Right lobe of liver (tissue), 6 donors: ENCODE measurements around the gene IL18RAP. TPM values are rescaled to one million over a fixed set of nuclear protein-coding genes. Genes with fewer than 3 reads are reported as not detected.

Source experiments
- ATAC-seq, 4 donors: fragments of 200-7000 bp; cut with Tn5 transposase; one replicate each; pipeline ENCODE4 v1.9.1; 2020; ENCODE audit warnings: mild to moderate bottlenecking in 4 of 4, moderate library complexity in 4 of 4
- DNase-seq, 3 donors: peaks; one replicate each; pipeline ENCODE4 v3.0.0-alpha.2; 2020
- H3K27ac ChIP-seq, 3 donors: fragments of 200-600 bp; one replicate each; pipeline ENCODE4 v1.8.0; 2022
- H3K27me3 ChIP-seq, 2 donors: fragments of 200-600 bp; one replicate each; pipeline ENCODE4 v1.8.0; 2022
- H3K36me3 ChIP-seq, 4 donors: fragments of 200-600 bp; sonication (generic) in 1 of 4; one replicate each; pipeline versions ENCODE4 v1.5.1 to v1.8.0; 2017 to 2022; ENCODE audit warnings: control low read depth in 1 of 4
- H3K4me1 ChIP-seq, 4 donors: fragments of 200-600 bp; sonication (generic) in 1 of 4; one replicate each; pipeline versions ENCODE4 v1.5.1 to v1.8.0; 2017 to 2022; ENCODE audit warnings: control low read depth in 1 of 4
- H3K4me3 ChIP-seq, 3 donors: fragments of 200-600 bp; one replicate each; pipeline ENCODE4 v1.8.0; 2022
- H3K9me3 ChIP-seq, 4 donors: fragments of 200-600 bp; sonication (generic) in 1 of 4; one replicate each; pipeline versions ENCODE4 v1.5.1 to v1.8.0; 2017 to 2022; ENCODE audit warnings: control low read depth in 1 of 4
- POLR2A ChIP-seq: fragments of 450-650 bp; IDR thresholded peaks from one replicate; pipeline ENCODE4 v1.6.1; 2017; ENCODE audit warnings: antibody characterized with exemption, mild to moderate bottlenecking
- WGBS: methylation state at CpG from one replicate; pipeline ENCODE4 v1.1.6; 2018; ENCODE audit warnings: low coverage, low lambda C conversion rate; ENCODE audit not compliant: insufficient coverage; ENCODE audit errors: missing lambda C conversion rate; 5-methylcytosine and 5-hydroxymethylcytosine counted together
- intact Hi-C, 2 donors: fragments of 100-400 bp; cut with DNase I; formaldehyde crosslinking; loops; one replicate each; pipeline versions ENCODE4 v1.11.2 to v1.14.1; 2022
- long read RNA-seq: library from polyadenylated mRNA; unstranded; transcript quantifications from one replicate; pipeline ENCODE4 v2.0.0, GENCODE V29; 2019
- total RNA-seq, 6 experiments: library from RNA; depleted of rRNA in 2 of 6; stranded (reverse); fragments of >200 nt in 2 of 6; fragmentation: NEBNext Ultra II Directional in 3 of 6; extraction: Animal tissue kit (Norgen Biotek cat#: 25700) in 3 of 6; gene quantifications; one replicate each; pipeline versions ENCODE4 v1.1.0 to v1.2.4, GENCODE V29; 2016 to 2023
- TF ChIP-seq, protein P1 (sequence below), 4 donors: fragments of 200-600 bp in 3 of 4; fragments of 450-650 bp in 1 of 4; IDR thresholded peaks; one replicate each; pipeline versions ENCODE4 v1.5.1 to v1.8.0; 2016 to 2022; ENCODE audit warnings: antibody characterized with exemption in 4 of 4, mild to moderate bottlenecking in 2 of 4
- donor health status: DM: no; HTN: yes; CAD: no.
- donor health status: DM: no; HTN: no; CAD: no.
- donor health status: DM: no; HTN: no; CAD: no.
- donor health status: DM: no; HTN: yes; CAD: no.
- donor health status: DM: no; HTN: yes; CAD: no.

Gene IL18RAP, protein sequence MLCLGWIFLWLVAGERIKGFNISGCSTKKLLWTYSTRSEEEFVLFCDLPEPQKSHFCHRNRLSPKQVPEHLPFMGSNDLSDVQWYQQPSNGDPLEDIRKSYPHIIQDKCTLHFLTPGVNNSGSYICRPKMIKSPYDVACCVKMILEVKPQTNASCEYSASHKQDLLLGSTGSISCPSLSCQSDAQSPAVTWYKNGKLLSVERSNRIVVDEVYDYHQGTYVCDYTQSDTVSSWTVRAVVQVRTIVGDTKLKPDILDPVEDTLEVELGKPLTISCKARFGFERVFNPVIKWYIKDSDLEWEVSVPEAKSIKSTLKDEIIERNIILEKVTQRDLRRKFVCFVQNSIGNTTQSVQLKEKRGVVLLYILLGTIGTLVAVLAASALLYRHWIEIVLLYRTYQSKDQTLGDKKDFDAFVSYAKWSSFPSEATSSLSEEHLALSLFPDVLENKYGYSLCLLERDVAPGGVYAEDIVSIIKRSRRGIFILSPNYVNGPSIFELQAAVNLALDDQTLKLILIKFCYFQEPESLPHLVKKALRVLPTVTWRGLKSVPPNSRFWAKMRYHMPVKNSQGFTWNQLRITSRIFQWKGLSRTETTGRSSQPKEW
- total RNA-seq: 1 to 10 TPM in 2 of 6 experiments, under 1 TPM in 4; 0.22 to 2.7 (median 0.67) TPM
- long read RNA-seq: 0 reads

DNA sequence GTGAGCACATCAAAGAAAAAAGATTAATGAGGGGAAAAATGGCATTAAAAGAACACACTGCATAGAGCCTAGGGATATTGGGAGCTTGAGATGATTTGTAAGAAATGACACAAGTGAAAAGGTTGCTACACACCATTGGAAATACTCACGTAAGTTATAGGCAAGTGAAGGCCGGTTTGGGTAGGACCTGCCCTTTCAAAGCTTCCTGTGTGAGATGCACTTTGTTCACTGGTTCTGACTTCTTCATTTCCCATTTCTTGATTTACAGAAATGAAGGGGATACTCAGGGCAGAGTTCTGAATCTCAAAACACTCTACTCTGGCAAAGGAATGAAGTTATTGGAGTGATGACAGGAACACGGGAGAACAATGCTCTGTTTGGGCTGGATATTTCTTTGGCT, at the start of gene IL18RAP:
TSS of gene IL18RAP (plus strand) at position 251 of the 400 bp plus-strand sequence. CDS start at position 369, 118 bp downstream.
- H3K27me3 ChIP-seq: no peaks in the 10 kb centered on the region
- no peak for DNase-seq
- peak within 1 kb of the TSS in 1 of 3 donors; percentile 18 for H3K27ac ChIP-seq
- H3K4me3 ChIP-seq: no peak within 1 kb of the TSS
- peak in 1 of 4 donors; percentile 25 for ATAC-seq
- 43% methylated on average over 3 of the region's 3 CpGs for WGBS
- H3K9me3 ChIP-seq: no peaks in the 10 kb centered on the region
- no peaks in the 10 kb centered on the region for H3K36me3 ChIP-seq
- no peak for TF ChIP-seq POLR2A
- TF ChIP-seq, protein P1, sequence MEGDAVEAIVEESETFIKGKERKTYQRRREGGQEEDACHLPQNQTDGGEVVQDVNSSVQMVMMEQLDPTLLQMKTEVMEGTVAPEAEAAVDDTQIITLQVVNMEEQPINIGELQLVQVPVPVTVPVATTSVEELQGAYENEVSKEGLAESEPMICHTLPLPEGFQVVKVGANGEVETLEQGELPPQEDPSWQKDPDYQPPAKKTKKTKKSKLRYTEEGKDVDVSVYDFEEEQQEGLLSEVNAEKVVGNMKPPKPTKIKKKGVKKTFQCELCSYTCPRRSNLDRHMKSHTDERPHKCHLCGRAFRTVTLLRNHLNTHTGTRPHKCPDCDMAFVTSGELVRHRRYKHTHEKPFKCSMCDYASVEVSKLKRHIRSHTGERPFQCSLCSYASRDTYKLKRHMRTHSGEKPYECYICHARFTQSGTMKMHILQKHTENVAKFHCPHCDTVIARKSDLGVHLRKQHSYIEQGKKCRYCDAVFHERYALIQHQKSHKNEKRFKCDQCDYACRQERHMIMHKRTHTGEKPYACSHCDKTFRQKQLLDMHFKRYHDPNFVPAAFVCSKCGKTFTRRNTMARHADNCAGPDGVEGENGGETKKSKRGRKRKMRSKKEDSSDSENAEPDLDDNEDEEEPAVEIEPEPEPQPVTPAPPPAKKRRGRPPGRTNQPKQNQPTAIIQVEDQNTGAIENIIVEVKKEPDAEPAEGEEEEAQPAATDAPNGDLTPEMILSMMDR (IDR thresholded peaks at IDR 0.05): no peak
- H3K4me1 ChIP-seq: no peaks in the 10 kb centered on the region
- intact Hi-C loops: no loop called here

DNA sequence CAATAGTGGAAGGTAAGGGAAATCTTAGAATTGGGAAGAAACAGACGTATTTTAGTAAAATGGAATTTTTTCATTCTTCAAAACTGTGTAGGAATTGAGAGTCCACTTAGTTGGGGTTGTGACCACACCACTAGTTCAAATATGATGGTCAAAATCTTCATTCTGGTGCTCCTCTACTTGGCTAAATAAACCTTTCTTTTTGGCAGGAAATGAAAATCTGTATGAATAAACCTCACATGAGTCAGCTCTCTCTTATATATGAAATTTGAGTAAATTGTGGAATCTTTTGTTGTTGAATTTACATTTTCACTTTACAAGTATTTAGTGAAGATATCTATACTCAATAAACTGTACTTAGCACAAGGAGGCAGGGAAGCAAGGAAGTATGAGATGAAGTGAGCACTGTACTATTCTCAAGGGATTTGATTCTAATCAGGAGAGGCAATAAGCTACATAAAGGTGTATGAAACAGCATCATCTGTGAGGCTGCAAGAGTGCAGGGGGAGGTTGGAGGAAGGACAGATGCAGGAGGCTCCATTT, 46.8 kb upstream of the IL18RAP start:
- TF ChIP-seq, protein P1 (IDR thresholded peaks at IDR 0.05): no peak
- TF ChIP-seq POLR2A: no peak
- H3K9me3 ChIP-seq: no peaks in the 10 kb centered on the region
- intact Hi-C loops: no loop called here
- no peaks in the 10 kb centered on the region for H3K4me1 ChIP-seq
- ATAC-seq (no peak), DNase-seq (no peak)
- 73% methylated on average over 1 of the region's 1 CpG for WGBS
- H3K27me3 ChIP-seq: no peaks in the 10 kb centered on the region
- H3K27ac ChIP-seq: no peak overlapping the region
- H3K36me3 ChIP-seq: no peaks in the 10 kb centered on the region
- H3K4me3 ChIP-seq: no peak overlapping the region

DNA sequence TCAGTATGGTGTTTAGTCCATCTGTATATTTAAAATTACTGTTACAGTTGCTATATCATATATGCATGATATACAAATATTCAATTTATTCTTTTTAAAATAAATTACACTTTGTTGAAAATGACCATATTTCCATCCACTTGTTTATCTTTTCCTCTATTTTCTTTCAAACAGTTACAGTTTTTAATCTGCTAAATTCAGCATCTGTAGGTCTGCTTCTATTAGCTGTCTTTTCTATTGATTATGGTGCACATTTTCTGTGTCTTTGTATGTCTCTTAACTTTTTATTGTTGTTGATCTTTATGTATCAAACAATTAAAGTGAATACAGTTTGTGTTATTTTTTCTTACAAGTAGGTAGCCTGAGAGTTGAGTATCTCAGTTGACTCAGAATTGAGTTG, 39.2 kb upstream of the IL18RAP start:
- H3K4me3 ChIP-seq: no peak overlapping the region
- no peak for ATAC-seq

DNA sequence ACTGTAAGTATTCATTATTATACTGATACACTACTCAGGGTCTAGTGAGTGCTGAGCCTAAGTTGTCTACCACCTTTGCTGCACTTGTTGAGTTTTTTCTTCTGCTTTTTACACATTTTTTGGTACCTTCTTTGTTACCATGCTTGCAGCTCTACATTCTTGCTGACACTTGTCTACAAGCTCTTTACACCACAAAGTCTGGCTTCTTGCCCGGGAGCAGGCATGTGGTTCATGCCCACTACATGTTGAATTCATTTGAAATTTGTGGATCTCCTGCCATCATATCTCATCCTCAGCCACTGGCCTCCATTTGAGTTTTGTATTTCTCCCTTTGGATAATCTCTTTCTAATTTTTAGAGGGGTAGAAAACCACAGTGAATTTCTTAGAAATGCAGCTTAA, 37.4 kb upstream of the IL18RAP start:
- peaks cover 0 to 5% (median 1%) of the 10 kb centered on the region in 4 donors for H3K9me3 ChIP-seq
- no peaks in the 10 kb centered on the region for H3K27me3 ChIP-seq
- no peak for DNase-seq
- H3K36me3 ChIP-seq: peaks cover 0 to 5% (median 0%) of the 10 kb centered on the region in 4 donors
- no peak for ATAC-seq
- 89% methylated on average over 1 of the region's 1 CpG for WGBS
- no peaks in the 10 kb centered on the region for H3K4me1 ChIP-seq
- H3K27ac ChIP-seq: no peak overlapping the region
- intact Hi-C loops: no loop called here
- TF ChIP-seq, protein P1 (IDR thresholded peaks at IDR 0.05): no peak
- TF ChIP-seq POLR2A: no peak
- no peak overlapping the region for H3K4me3 ChIP-seq

More for the DNA sequence above, 39.2 kb upstream of the IL18RAP start:
- H3K27me3 ChIP-seq: no peaks in the 10 kb centered on the region
- H3K9me3 ChIP-seq: peaks cover 0 to 5% (median 1%) of the 10 kb centered on the region in 4 donors
- TF ChIP-seq, protein P1 (IDR thresholded peaks at IDR 0.05): no peak
- TF ChIP-seq POLR2A: no peak
- H3K4me1 ChIP-seq: no peaks in the 10 kb centered on the region
- H3K27ac ChIP-seq: no peak overlapping the region
- DNase-seq: no peak
- peaks cover 0 to 5% (median 0%) of the 10 kb centered on the region in 4 donors for H3K36me3 ChIP-seq
- intact Hi-C loops: no loop called here
